Measurements from ENCODE around the gene DNAJB2.
"Not testable (repeated sequence)": the region's sequence is repeated elsewhere in the genome, so short reads cannot be mapped to it uniquely, and the experiment has no call there.

Gene DNAJB2

GRCh38 chr2:219253753-219254589 lies 25.2 kb upstream of the DNAJB2 start, which contains the start of gene TUBA4A:
TSS of gene TUBA4A (minus strand) at chr2:219253918. CDS start at chr2:219253858, 60 bp downstream.
- peak; percentile 86 for TF ChIP-seq POU2F2 (IDR thresholded peaks at IDR 0.05; ENCODE audit: low read depth, low read length)
- TF ChIP-seq POLR2AphosphoS5 (IDR thresholded peaks at IDR 0.05; ENCODE audit: low read depth, low read length): peak; percentile 97
- no peak for TF ChIP-seq SPI1 (IDR thresholded peaks at IDR 0.05; ENCODE audit: low read depth, low read length)
- TF ChIP-seq PAX5 (IDR thresholded peaks at IDR 0.05; ENCODE audit: insufficient read depth, low read length, severe bottlenecking): no peak
- TF ChIP-seq POLR2A (IDR thresholded peaks at IDR 0.05; ENCODE audit: low read depth, low read length): peak; percentile 99
- TF ChIP-seq TAF1 (IDR thresholded peaks at IDR 0.05; ENCODE audit: low read depth, low read length): peak; percentile 84
- peak; percentile 99 for DNase-seq (ENCODE audit: insufficient read length, low spot score)
- FAIRE-seq: peak; percentile 97

DNA sequence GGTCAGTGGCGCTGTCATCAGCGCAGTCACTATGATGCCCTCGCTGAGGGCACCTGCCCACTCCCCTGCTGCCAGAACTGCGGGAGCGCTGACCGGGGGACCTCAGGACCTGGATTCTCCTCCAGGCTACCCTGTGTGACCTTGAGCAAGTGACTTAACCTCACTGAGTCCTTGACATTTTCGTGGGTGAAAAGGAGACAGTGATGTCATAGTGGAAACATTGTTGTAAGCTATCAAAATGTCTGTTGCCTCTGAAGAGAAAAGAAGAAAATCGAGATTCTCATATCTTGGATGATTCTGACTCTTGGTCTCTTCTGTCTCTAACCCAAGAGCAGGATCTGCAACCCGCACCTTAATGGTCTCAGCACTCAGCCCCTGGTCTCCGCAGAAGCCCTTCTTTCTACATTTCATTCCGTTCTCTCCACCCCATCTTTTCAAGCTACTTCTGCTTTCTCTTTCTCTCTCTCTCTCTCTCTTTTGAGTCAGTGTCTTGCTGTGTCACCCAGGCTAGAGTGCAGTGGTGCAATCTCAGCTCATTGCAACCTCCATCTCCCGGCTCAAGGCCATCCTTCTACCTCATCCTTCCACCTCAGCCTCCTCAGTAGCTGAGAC lies 24.5 kb upstream of the DNAJB2 start:
- FAIRE-seq (peak; percentile 79), DNase-seq (ENCODE audit: insufficient read length, low spot score) (no peak)
- TF ChIP-seq POLR2A (IDR thresholded peaks at IDR 0.05; ENCODE audit: low read depth, low read length): no peak
- TF ChIP-seq SPI1 (IDR thresholded peaks at IDR 0.05; ENCODE audit: low read depth, low read length): 0 out of 2 replicates have a peak, but pooled peaks have one; percentile 37

GRCh38 chr2:219258942-219259341 lies 20.2 kb upstream of the DNAJB2 start:
- FAIRE-seq; DNase-seq (ENCODE audit: insufficient read length, low spot score): not testable (repeated sequence)

GRCh38 chr2:219261024-219261855 lies 17.9 kb upstream of the DNAJB2 start:
- TF ChIP-seq SPI1 (IDR thresholded peaks at IDR 0.05; ENCODE audit: low read depth, low read length) (no peak), TAF1 (IDR thresholded peaks at IDR 0.05; ENCODE audit: low read depth, low read length) (no peak), POLR2AphosphoS5 (IDR thresholded peaks at IDR 0.05; ENCODE audit: low read depth, low read length) (no peak), POLR2A (IDR thresholded peaks at IDR 0.05; ENCODE audit: low read depth, low read length) (no peak)
- FAIRE-seq: no peak
- DNase-seq (ENCODE audit: insufficient read length, low spot score): no peak

DNA sequence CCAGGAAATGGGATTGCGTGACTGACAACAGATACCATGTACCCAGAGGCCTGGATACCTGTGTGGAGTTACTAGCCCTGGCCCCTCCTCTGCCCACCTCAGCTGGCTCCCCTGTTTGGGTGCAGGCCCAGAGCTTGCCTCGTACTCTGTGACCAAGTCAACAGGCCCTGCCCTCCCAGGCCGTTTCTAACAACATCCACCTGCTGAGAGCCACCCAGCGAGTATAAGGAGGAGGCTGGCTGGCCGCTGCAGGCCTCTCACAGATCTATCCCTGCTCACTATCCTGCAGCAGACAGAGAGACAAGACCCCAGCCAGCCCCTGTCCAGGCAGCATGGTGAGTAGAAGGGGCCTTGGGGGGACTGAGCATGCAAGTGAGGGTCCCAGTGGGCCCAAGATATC lies 12.9 kb upstream of the DNAJB2 start:
- DNase-seq (ENCODE audit: insufficient read length, low spot score) (no peak), FAIRE-seq (no peak)
- TF ChIP-seq PAX5 (IDR thresholded peaks at IDR 0.05; ENCODE audit: insufficient read depth, low read length, severe bottlenecking) (no peak), POLR2AphosphoS5 (IDR thresholded peaks at IDR 0.05; ENCODE audit: low read depth, low read length) (no peak), SPI1 (IDR thresholded peaks at IDR 0.05; ENCODE audit: low read depth, low read length) (no peak), TAF1 (IDR thresholded peaks at IDR 0.05; ENCODE audit: low read depth, low read length) (no peak), POU2F2 (IDR thresholded peaks at IDR 0.05; ENCODE audit: low read depth, low read length) (no peak), POLR2A (IDR thresholded peaks at IDR 0.05; ENCODE audit: low read depth, low read length) (no peak)

DNA sequence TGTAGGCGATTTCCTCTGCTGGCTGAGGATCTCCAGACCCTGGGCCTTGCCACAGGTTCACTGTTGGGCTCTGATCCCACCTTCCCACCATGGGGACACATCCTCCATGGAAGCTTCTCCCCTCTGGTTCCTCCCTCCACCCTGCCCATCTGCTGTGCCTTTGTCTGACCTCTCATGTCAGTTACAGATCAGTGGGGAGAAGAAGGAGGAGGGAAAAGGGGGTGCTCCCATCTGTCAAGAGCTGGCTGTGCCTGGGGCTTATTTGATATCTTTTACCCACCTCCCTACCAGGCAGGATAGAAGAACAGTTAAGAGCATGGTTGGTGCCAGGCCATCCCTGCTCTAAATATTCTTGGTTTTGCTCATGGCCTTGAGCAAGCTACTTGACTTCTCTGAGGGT lies 12.3 kb upstream of the DNAJB2 start:
- TF ChIP-seq SPI1 (IDR thresholded peaks at IDR 0.05; ENCODE audit: low read depth, low read length): no peak
- TF ChIP-seq POU2F2 (IDR thresholded peaks at IDR 0.05; ENCODE audit: low read depth, low read length): no peak
- no peak for TF ChIP-seq PAX5 (IDR thresholded peaks at IDR 0.05; ENCODE audit: insufficient read depth, low read length, severe bottlenecking)
- TF ChIP-seq POLR2A (IDR thresholded peaks at IDR 0.05; ENCODE audit: low read depth, low read length): no peak
- TF ChIP-seq POLR2AphosphoS5 (IDR thresholded peaks at IDR 0.05; ENCODE audit: low read depth, low read length): no peak
- TF ChIP-seq TAF1 (IDR thresholded peaks at IDR 0.05; ENCODE audit: low read depth, low read length): no peak
- DNase-seq (ENCODE audit: insufficient read length, low spot score) (no peak), FAIRE-seq (no peak)

GRCh38 chr2:219268294-219268693 lies 10.9 kb upstream of the DNAJB2 start:
- DNase-seq (ENCODE audit: insufficient read length, low spot score) (no peak), FAIRE-seq (no peak)
- no peak for TF ChIP-seq POLR2AphosphoS5 (IDR thresholded peaks at IDR 0.05; ENCODE audit: low read depth, low read length)
- TF ChIP-seq PAX5 (IDR thresholded peaks at IDR 0.05; ENCODE audit: insufficient read depth, low read length, severe bottlenecking): no peak
- no peak for TF ChIP-seq SPI1 (IDR thresholded peaks at IDR 0.05; ENCODE audit: low read depth, low read length)
- TF ChIP-seq POLR2A (IDR thresholded peaks at IDR 0.05; ENCODE audit: low read depth, low read length): no peak
- no peak for TF ChIP-seq POU2F2 (IDR thresholded peaks at IDR 0.05; ENCODE audit: low read depth, low read length)
- no peak for TF ChIP-seq TAF1 (IDR thresholded peaks at IDR 0.05; ENCODE audit: low read depth, low read length)

GRCh38 chr2:219269362-219270054 lies 9.7 kb upstream of the DNAJB2 start:
- DNase-seq (ENCODE audit: insufficient read length, low spot score) (no peak), FAIRE-seq (no peak)
- TF ChIP-seq TAF1 (IDR thresholded peaks at IDR 0.05; ENCODE audit: low read depth, low read length) (no peak), POLR2A (IDR thresholded peaks at IDR 0.05; ENCODE audit: low read depth, low read length) (no peak), SPI1 (IDR thresholded peaks at IDR 0.05; ENCODE audit: low read depth, low read length) (no peak), POLR2AphosphoS5 (IDR thresholded peaks at IDR 0.05; ENCODE audit: low read depth, low read length) (no peak), PAX5 (IDR thresholded peaks at IDR 0.05; ENCODE audit: insufficient read depth, low read length, severe bottlenecking) (no peak), POU2F2 (IDR thresholded peaks at IDR 0.05; ENCODE audit: low read depth, low read length) (no peak)

DNA sequence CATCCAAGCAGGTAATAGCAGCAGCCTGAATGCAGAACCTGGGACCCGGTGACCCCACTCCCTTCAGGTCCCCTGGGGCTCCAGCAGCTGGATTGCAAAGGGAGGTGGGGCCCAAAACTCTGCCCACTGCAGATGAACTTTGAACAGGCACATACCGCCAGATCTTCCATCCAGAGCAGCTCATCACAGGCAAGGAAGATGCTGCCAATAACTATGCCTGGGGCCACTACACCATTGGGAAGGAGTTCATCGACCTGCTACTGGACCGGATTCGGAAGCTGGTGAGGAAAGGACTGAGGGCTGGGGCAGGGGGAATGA lies 9.2 kb upstream of the DNAJB2 start:
- FAIRE-seq: no peak
- TF ChIP-seq POLR2AphosphoS5 (IDR thresholded peaks at IDR 0.05; ENCODE audit: low read depth, low read length) (no peak), PAX5 (IDR thresholded peaks at IDR 0.05; ENCODE audit: insufficient read depth, low read length, severe bottlenecking) (no peak), POU2F2 (IDR thresholded peaks at IDR 0.05; ENCODE audit: low read depth, low read length) (no peak), POLR2A (IDR thresholded peaks at IDR 0.05; ENCODE audit: low read depth, low read length) (no peak), TAF1 (IDR thresholded peaks at IDR 0.05; ENCODE audit: low read depth, low read length) (no peak), SPI1 (IDR thresholded peaks at IDR 0.05; ENCODE audit: low read depth, low read length) (no peak)
- no peak for DNase-seq (ENCODE audit: insufficient read length, low spot score)
